ENCODE data around the gene CERS3.
"Not testable (repeated sequence)": the region's sequence is repeated elsewhere in the genome, so short reads cannot be mapped to it uniquely, and the experiment has no call there.

CERS3 gene

DNA sequence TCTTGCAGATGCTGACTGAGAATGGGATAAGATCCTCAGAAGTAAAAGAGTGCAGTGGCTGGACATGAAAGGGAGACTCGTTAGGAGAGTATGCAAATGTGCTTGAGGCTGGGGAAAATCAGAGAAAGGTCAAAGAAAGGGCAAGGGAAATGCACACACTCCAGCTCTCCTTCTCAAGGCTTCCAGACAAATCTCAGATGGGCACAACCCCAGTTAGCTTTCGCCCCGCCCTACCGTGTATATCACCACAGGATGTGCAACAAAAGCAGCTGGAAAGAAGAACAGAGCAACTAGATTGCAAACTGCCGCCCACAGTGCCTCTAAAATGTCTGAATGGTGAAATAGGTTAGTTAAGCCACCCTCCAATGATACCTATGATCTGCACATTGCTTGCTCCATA, 63.9 kb downstream of the CERS3 start:
- DNase-seq (ENCODE audit: low read depth, low spot score) = no peak

DNA sequence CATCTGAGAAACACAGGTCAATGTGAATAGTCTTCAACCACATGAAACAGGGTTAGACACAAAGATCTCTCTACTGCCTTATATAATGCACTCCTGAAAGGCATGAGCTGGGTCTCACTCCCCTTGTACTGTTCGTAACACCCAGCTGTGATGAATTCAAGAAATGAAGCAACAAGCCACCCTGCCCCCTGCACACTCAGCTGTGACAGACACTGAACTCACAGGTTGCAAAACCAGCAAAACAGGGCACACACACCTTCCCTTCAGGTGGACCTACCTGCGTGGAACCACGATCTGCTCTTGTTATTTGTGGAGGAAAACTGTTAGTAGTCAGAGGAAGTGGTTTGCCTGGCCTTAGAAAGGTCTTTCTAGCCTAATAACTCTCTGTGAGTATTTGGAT, 64.5 kb downstream of the CERS3 start:
- no peak for DNase-seq (ENCODE audit: low read depth, low spot score)

DNA sequence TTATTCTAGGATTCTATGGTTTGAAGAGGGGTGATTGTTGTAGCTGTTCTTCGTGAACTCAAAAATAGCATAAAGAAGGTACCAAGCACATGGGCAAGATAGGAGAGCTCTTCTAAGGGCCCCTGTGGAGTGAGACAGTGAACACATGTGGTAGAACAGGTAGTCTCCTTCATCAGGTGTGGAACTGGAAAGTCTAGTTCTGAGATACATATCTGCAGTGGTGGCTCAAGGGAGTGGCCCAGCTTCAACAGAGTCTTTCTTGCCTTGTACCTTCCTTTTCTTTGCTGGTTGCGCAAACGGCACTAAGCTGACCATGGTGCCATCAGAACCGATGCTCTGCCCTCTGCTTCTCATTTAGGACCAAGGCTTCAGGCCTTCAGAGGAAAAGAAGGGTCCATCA, 65.2 kb downstream of the CERS3 start:
- no peak for DNase-seq (ENCODE audit: low read depth, low spot score)

DNA sequence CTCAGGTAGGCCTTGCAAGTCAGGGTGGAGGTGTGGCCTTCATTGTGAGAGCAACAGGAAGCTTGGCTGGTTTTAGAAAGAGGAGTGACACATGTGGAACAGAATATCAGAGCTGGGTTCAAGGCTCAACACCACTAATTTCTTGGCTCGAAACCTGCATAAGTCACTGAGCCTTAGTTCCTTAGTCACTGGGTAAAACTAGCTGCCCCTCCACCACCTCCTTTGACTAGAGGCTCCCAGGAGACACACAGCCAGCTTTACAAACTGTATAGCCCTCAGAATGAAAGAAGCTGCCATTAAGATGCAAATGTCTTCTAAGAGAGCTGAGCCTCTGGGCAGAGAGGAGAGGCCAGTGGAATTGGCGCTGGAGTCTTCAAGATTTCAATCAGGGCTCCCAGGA, 67.7 kb downstream of the CERS3 start:
- no peak for DNase-seq (ENCODE audit: low read depth, low spot score)

DNA sequence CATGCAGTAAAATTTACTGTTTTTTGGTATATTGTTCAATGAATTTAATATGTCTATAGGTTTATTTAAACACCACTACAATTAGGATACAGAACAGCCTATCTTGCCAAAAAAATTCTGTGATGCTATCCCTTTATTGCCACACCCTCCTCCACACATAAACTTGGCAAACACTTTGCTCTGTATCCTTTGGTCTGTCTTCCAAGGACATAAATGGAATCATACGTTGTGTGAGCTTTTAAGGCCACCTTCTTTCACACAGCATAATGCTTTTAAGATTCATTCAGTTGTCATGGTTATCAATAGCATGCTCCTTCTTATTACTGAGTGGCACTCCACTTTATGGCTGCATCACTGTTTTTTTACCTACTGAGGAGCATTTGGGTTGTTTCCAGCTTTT, 71.5 kb downstream of the CERS3 start:
- no peak for DNase-seq (ENCODE audit: low read depth, low spot score)

DNA sequence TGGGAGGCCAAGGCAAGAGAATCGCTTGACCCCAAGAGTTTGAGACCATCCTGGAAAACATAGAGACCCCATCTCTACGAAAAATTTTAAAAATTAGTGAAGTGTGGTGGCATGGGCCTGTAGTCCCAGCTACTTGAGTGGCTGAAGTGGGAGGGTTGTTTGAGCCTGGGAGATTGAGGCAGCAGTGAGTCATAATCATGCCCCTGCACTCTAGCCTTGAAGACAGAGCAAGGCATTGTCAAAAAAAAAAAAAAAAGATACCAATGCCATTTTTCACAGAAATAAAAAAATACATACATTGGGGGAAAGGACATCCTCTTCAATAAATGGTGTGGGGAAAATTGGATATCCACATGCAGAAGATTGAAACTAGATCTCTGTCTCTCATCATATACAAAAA, 74.6 kb downstream of the CERS3 start:
- no peak for DNase-seq (ENCODE audit: low read depth, low spot score)

DNA sequence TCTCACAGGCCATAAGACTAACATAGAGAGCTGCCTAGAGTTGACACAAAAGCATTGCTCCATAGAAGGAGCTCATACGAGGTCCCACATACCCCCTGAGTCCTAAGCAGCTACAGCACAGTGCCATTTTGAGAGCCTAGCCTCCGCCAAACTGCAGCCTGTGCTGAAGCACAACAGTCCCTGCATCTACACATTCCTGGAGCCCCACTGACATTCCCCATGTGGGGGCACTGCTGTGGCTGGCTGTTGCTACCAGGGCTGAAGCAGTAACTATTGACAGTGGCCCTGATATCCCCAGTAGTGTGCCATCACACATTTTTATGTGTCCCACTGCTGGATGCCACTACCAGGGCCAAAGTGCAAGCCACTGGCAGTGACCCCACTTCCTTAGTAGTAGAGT, 80.3 kb downstream of the CERS3 start:
- DNase-seq (ENCODE audit: low read depth, low spot score) = no peak

DNA sequence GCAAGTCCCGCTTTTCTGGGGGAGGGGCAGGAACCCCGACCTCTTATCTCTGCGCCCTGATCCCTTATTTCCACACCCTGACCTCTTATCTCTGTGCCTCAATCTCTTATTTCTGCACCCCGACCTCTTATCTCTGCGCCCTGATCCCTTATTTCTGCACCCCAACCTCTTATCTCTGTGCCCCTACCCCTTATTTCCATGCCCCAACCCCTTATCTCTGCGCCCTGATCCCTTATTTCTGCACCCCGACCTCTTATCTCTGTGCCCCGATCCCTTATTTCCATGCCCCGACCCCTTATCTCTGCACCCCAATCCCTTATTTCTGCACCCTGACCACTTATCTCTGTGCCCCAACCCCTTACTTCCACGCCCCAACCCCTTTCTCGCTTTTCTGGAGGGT, 87.7 kb downstream of the CERS3 start:
- not testable (repeated sequence) for DNase-seq (ENCODE audit: low read depth, low spot score)

DNA sequence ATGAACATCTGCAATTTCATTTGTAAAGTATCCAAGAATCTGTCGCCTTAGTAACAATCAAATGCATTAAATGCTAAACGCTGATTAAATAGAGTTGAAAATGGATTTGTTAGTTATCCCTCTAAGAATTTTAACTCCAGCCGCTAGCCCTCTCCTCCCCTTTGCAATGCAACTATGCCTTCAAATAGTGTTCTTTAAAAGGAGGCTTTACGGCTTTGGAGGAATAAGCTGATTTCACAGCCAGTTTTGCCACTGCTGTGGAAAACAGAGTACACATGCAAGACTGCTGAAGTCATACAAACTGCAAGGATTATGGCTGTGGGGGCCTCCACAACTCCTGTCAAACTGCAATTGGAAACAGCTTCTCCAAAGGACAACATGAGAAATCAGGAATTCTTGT, 89.2 kb downstream of the CERS3 start:
- DNase-seq (ENCODE audit: low read depth, low spot score) = no peak

DNA sequence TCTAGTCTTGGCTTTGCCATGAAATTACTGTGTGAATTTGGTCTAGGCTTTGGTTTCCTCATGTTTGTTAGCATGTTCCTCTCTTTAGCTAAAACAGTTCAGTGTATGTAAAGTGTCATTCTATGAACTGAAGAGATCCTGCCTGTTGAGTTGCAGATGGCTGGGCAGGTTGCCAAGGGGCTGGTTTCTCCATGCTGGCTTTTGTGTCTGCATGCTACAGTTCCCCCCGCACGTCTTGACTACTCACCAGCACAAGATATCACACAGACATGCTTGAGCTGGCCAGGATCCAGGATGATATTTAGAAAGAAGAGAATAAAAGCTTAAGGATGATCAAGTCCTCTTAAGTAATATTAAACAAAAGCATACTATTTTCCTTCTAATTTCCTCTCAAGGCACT, 90.2 kb downstream of the CERS3 start:
- DNase-seq (ENCODE audit: low read depth, low spot score) = no peak

DNA sequence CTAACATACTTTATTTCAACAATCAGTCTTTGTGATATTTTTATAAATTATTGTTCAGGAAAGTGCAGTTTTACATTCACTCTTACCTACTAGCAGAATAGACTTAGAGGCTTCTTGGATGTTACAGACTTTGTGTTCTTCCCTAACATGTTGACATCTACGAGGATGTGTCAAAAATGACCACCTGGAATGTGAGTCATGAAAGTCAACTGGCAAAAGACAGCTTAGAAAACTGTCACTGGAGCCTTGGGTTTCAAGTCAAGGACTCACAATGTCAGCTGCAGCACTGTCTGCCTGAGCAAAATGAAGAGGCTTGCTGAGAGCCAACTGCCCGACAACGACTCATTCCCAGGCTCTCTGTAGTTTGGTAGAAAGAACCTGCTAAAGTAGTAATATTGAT, 91.5 kb downstream of the CERS3 start:
- DNase-seq (ENCODE audit: low read depth, low spot score) = no peak

DNA sequence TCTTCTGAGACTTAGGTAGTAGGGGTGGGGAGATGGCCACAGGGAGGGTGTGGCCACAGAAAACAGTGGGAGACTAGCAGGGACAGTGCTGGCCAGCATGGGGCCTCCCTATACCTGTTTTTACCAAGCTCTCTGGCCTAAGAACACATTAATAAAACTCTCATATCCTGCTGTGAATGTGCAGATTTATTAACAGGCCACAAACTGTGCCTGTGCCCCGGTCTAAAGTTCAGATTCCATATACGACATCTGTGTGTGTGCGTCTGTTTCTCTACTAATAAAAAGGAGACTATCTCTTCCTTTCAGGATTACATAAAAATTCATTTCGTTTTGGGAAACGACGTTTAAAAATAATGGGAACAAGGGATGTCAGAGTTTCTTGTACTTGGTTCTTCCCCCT, 94.2 kb downstream of the CERS3 start:
- no peak for DNase-seq (ENCODE audit: low read depth, low spot score)

DNA sequence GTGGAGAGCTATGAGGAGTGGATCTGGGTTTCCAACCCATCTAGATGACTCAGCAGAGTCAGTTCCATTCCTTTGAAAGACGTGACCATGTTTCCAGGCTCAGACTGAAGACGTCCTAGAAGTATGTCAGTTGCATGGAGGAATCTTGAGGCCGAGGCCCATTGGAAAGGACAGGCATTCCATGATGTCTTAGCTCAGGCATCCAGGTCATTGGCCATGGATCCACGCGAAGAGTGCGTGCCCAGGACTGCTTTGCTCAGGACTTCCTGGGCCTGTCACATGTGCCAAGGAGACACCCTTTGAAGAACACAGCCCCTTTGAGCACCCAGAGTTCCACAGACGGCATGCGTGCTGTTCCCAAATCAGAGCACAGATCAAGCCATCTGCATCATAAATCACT, 94.7 kb downstream of the CERS3 start:
- no peak for DNase-seq (ENCODE audit: low read depth, low spot score)

DNA sequence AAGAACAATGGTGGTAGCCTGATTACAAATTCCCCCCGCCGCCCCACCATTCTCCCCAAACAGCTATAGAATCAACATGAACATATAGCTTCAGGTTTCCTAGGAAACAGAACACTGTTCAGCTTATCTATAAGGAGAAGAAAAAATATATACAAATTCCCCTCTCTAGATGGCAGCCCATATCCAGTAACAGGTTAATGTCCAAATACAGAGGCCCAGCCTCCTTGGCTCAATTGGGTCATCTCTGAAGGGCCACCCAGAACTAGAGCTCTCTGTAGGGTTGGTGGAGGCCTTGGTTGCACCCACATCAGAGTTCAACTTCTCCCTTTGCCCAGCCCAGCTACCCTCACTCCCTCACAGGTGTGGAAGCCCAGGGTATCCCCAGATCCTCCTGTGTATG, 95.4 kb downstream of the CERS3 start:
- DNase-seq (ENCODE audit: low read depth, low spot score) = no peak

DNA sequence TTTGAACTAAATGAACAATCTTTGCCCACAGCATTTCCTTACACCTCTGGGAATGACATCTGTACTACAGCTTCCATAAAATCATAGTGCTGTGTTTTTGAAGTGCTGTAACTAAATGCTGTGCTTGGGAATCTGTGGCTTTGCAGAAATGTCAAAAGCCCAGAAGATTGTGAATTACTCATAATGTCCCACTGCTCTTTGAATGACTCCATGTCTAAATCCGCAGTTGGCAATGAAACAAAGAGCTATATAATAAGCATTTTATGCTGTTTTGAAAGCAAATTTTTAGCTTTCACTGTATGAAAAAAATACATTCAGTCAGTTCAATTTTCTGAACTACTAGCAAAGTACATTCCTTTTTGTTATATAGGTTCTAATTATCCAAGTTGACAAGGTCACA, 98.3 kb downstream of the CERS3 start:
- DNase-seq (ENCODE audit: low read depth, low spot score) = no peak

DNA sequence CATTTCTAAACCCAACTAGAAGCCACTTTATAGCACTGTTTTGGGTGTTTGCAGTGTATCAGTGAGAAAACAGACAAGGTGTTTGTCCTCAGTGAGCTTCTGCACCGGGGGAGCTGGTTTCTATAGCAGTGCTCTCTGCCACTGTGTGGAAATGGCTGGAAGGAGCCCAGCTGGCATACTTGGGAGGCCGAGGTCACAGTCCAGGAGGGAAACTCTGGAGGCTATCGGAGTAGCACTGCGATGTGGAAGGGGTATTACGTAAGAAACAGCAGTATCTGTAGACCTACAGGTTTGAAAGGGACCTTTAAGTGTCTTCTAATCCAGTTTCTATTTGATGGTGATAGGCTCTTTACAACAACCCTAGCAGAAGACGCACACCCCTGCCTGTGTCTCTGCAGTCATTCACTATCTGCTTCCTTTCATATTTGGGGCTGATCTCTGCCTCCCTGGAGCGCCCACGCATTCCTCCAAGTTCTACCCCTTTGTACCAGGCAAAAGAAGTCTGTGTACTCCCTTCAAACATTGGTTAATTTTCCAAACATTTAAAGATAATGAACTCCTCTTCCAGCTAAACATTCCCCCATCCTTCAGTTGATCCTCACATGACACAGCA, 99.5 kb downstream of the CERS3 start:
- no peak for DNase-seq (ENCODE audit: low read depth, low spot score)

DNA sequence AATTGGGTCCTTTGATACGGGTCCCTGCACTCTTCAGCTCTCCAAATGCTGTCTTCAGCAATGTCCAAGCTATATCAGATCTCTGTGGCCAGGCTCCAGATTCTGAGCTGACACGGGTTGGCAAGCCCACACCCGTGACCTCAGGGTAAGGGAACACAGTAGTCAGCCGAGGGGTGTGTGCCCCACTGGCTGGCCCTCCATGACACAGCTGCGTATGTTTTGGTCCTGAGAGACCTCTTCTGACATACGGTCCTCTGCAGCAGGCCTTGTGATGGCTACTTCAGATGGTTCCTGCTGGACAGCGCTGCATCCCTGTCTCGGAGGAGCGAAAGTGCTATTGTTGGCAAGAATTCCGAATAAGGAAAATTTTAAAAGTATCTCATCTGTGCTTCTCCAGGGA, 101.8 kb downstream of the CERS3 start:
- DNase-seq (ENCODE audit: low read depth, low spot score) = no peak

DNA sequence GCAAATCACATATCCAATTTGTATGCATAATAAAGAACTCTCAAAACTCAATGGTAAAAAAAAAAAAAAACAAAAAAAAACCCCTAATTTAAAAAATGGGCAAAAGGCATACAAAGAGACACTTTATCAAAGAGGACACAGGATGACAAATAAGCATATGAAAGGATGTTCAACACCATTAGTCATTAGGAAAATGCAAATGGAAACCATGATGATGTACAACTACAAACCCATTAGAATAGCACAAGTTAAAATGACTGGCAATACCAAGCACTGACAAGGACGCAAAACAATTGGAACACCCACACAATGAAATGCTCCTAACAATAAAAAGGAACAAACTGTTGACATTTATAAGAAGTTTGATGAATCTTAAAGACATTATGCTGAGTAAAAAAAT, 123.6 kb downstream of the CERS3 start:
- no peak for DNase-seq (ENCODE audit: low read depth, low spot score)

DNA sequence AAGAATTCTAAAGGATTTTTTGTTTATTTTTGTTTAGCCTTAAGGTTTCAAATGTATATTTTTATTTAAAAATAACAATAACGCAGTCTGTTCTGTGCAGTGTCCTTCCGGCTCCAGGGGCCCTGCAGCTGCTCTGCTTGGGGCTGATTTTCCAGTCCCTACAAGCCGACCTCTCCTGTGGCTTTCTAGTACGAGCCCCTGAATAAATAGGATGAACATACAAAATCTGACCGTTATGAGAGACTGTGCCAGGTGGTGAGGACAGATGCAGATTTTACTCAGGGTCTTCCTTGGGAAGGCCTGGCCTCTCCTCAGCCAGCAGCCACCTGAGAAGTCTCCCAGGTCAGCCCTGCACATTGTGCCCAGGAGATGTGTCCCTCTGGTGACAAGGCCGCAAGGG, 127.8 kb downstream of the CERS3 start:
- no peak for DNase-seq (ENCODE audit: low read depth, low spot score)

DNA sequence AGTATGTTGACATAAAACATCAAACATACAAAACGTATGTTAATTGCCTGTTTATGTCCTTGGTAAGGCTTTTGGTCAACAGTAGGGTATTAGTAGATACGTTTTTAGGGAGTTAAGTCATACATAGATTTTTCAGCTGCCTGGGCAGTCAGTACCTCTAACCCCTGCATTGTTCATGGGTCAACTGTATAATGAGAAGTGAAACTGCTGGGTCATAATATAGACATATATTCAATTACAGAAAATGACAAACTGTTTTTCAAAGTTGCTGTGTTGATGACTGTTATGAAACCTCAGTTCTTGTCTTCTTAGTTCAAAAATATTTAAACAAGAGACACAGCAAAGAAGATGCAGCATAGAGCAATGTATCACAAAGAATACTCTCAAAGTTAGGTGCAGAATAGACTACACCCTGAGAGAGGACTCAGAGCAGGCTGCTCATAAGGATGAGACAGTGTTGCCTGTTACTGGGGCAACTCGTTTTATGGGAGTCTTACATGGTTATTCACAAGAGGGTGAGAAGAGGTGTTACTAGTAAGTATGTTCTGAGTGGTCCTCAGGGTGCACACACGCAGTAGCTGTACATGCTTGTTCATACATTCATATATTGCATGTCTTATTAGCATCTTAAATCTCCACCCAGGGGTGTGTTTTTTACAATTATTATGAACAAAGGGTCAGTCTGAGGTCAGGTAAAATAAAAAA, 133.9 kb downstream of the CERS3 start:
- DNase-seq (ENCODE audit: low read depth, low spot score) = no peak

DNA sequence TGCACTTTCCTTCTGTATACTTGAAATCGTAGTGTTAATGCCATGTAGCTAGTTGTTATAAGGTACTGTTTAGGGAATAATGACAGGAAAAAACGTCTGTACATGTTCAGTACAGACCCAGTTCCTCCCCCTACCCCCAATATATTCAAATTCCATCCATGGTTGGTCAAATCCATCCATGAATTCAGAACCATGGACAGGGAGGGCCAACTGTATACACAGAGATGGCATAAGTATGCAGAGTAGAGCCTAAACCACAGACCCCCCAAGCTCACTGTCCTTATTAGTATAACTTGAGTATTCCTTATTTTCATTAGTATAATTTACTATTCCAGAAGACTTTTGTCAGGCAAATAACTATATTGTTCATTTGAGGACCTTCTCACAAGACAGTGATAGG, 135.7 kb downstream of the CERS3 start:
- no peak for DNase-seq (ENCODE audit: low read depth, low spot score)

DNA sequence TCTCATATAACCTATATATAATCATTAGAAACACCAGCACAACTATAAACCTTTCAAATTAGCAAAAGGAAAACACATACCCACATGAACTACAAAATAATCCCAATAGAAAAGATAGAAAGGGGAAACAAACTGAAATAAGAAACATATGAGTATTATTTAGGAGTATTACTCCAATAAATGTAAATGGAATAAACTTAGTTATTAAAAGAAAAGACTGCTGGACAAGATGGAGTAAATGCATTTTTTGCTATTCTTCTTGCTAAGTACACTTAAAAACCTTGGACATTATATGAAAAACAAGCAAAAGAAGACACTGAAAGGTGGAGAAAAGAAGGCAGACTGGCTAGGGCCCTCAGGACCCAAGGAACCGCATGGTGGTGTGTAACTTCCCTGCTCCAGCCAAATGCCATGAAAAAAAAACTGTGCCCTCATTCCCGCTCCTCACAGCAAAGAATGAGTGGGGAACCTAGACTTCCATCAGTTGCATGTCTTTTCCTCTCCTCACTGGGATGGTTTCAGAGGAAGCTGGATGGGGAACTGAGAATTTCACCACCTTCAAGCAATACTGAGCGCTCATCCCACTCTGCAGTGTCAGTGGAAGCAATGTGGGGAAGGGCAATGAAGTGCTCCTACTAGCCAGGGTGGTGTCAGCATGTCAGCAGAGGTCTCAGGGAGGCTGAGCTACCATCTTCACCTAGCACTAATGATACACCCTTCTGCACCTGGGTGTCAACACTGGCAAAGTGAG, 143.3 kb downstream of the CERS3 start:
- no peak for DNase-seq (ENCODE audit: low read depth, low spot score)

DNA sequence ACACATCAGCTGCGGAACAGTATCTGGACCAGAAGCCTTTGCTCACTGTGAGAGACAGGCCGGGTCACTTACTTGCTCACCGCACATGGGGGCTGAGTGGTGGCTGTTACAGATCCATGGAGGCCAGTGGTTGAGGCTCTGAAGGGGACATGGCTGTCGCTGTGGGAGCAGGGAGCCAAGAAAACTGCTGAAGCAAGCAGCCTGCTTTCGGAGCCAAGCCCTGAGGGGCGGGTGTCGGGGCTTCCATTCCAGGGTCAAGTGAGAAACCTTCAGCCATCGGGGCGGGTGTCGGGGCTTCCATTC, 144.7 kb downstream of the CERS3 start:
- DNase-seq (ENCODE audit: low read depth, low spot score) = no peak
